ENCODE results near the gene IQGAP3. TPM values are rescaled to one million over a fixed set of nuclear protein-coding genes. Genes with fewer than 3 reads are reported as not detected.

Gene IQGAP3
- total RNA-seq, 2 donors from 2014 or later = 28.6 to 36.9 TPM

DNA sequence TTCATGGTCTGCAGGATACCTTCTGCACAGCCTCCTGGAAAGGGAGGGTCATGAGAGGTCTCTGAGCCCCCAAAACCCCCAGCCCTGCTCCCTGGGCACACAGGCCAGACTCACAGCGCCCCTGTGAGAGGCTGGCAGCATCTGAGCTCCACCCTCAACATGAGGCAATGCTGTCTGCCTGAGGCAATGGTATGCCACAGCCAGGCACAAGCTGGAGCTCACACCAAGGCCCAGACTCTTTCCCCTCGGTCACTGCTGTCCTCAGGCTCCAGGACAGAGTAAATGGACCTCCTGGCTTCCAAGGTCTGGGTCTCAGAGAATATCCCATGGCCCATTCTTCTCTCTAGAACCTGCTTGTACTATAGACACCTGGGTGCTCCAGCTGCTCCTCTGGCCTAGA lies 89.0 kb downstream of the IQGAP3 start:
- H3K27ac Mint-ChIP-seq = no peak overlapping the region
- no peak overlapping the region for H3K4me3 Mint-ChIP-seq
- H3K27me3 Mint-ChIP-seq (ENCODE audit: insufficient read depth) = no peaks in the 10 kb centered on the region
- Histone ChIP-seq H3K4me3 (ENCODE audit: low read length) (no peak overlapping the region), H3K4me1 (ENCODE audit: control insufficient read depth, insufficient read depth, low read length) (no peaks in the 10 kb centered on the region), H3K36me3 (ENCODE audit: control insufficient read depth, insufficient read depth, low read length) (peaks cover 24% of the 10 kb centered on the region), H3K27ac (ENCODE audit: low read depth, low read length) (no peak overlapping the region), H3K27me3 (ENCODE audit: control insufficient read depth, insufficient read depth, low read length, poor library complexity, severe bottlenecking) (no peaks in the 10 kb centered on the region), H3K9me3 (ENCODE audit: control insufficient read depth, low read length) (no peaks in the 10 kb centered on the region), H3K9ac (ENCODE audit: extremely low read depth, low read length, poor library complexity, severe bottlenecking) (no peak overlapping the region)
- no peak for DNase-seq
- WGBS, 2 experiments (ENCODE audit: insufficient coverage in 1 of 2, insufficient read length in 1 of 2) = 88 to 100% methylated on average over 2 of the region's 2 CpGs
- no peaks in the 10 kb centered on the region for H3K9me3 Mint-ChIP-seq
- H3K4me1 Mint-ChIP-seq = peaks cover 10% of the 10 kb centered on the region
- TF ChIP-seq, protein P1, sequence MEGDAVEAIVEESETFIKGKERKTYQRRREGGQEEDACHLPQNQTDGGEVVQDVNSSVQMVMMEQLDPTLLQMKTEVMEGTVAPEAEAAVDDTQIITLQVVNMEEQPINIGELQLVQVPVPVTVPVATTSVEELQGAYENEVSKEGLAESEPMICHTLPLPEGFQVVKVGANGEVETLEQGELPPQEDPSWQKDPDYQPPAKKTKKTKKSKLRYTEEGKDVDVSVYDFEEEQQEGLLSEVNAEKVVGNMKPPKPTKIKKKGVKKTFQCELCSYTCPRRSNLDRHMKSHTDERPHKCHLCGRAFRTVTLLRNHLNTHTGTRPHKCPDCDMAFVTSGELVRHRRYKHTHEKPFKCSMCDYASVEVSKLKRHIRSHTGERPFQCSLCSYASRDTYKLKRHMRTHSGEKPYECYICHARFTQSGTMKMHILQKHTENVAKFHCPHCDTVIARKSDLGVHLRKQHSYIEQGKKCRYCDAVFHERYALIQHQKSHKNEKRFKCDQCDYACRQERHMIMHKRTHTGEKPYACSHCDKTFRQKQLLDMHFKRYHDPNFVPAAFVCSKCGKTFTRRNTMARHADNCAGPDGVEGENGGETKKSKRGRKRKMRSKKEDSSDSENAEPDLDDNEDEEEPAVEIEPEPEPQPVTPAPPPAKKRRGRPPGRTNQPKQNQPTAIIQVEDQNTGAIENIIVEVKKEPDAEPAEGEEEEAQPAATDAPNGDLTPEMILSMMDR (conservative IDR thresholded peaks at IDR 0.05) = no peak
- peaks cover 32% of the 10 kb centered on the region for H3K36me3 Mint-ChIP-seq (ENCODE audit: low read depth)

DNA sequence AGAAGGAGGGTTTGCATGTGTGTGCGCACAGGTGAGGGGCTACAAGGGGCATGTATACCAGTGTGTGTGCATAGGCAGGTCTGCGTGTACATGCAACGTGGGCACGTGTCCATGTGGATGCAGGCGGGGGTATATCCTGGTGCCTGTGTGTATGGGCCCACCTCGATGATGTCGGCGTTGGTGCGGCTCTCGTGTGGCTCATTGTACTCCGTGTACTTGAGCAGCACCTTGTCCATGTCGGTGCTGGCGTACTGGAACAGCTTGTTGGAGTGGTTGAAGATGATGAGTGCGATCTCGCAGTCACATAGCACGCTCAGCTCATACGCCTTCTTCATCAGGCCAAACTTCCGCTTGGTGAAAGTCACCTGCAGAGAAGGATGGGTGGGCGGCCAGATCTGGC lies 90.1 kb downstream of the IQGAP3 start:
- Histone ChIP-seq H3K9ac (ENCODE audit: extremely low read depth, low read length, poor library complexity, severe bottlenecking) (no peak overlapping the region), H3K4me1 (ENCODE audit: control insufficient read depth, insufficient read depth, low read length) (peaks cover 1% of the 10 kb centered on the region), H3K27ac (ENCODE audit: low read depth, low read length) (no peak overlapping the region), H3K9me3 (ENCODE audit: control insufficient read depth, low read length) (no peaks in the 10 kb centered on the region), H3K27me3 (ENCODE audit: control insufficient read depth, insufficient read depth, low read length, poor library complexity, severe bottlenecking) (no peaks in the 10 kb centered on the region), H3K36me3 (ENCODE audit: control insufficient read depth, insufficient read depth, low read length) (peaks cover 24% of the 10 kb centered on the region), H3K4me3 (ENCODE audit: low read length) (no peak overlapping the region)
- TF ChIP-seq, protein P1 (conservative IDR thresholded peaks at IDR 0.05) = no peak
- H3K27me3 Mint-ChIP-seq (ENCODE audit: insufficient read depth) = no peaks in the 10 kb centered on the region
- 94 to 96% methylated on average over 17 to 19 of the region's 19 CpGs for WGBS, 2 experiments (ENCODE audit: insufficient coverage in 1 of 2, insufficient read length in 1 of 2)
- peaks cover 10% of the 10 kb centered on the region for H3K4me1 Mint-ChIP-seq
- no peak overlapping the region for H3K27ac Mint-ChIP-seq
- no peak for DNase-seq
- H3K4me3 Mint-ChIP-seq = no peak overlapping the region
- no peaks in the 10 kb centered on the region for H3K9me3 Mint-ChIP-seq
- peaks cover 37% of the 10 kb centered on the region for H3K36me3 Mint-ChIP-seq (ENCODE audit: low read depth)

- no peak overlapping the region for H3K4me3 ChIP-seq (ENCODE audit: low read length)
- peaks cover 2% of the 10 kb centered on the region for H3K4me1 ChIP-seq (ENCODE audit: control insufficient read depth, insufficient read depth, low read length)
- Mint-ChIP-seq H3K9me3 (no peaks in the 10 kb centered on the region), H3K4me1 (peaks cover 10% of the 10 kb centered on the region), H3K4me3 (no peak overlapping the region), H3K27me3 (ENCODE audit: insufficient read depth) (no peaks in the 10 kb centered on the region), H3K36me3 (ENCODE audit: low read depth) (peaks cover 38% of the 10 kb centered on the region), H3K27ac (no peak overlapping the region)
- no peaks in the 10 kb centered on the region for H3K9me3 ChIP-seq (ENCODE audit: control insufficient read depth, low read length)
- TF ChIP-seq, protein P1 (conservative IDR thresholded peaks at IDR 0.05) = no peak
- H3K27me3 ChIP-seq (ENCODE audit: control insufficient read depth, insufficient read depth, low read length, poor library complexity, severe bottlenecking) = no peaks in the 10 kb centered on the region
- H3K9ac ChIP-seq (ENCODE audit: extremely low read depth, low read length, poor library complexity, severe bottlenecking) = no peak overlapping the region
- no peak overlapping the region for H3K27ac ChIP-seq (ENCODE audit: low read depth, low read length)
- WGBS, 2 experiments (ENCODE audit: insufficient coverage in 1 of 2, insufficient read length in 1 of 2) = 93 to 94% methylated on average over 4 to 5 of the region's 5 CpGs
- DNase-seq = no peak
- H3K36me3 ChIP-seq (ENCODE audit: control insufficient read depth, insufficient read depth, low read length) = peaks cover 24% of the 10 kb centered on the region
These were observed 90.8 kb downstream of the IQGAP3 start for GRCh38 chr1:156481527-156481926.

Measured in endodermal cell (in vitro differentiated cells).